ELF-1 (cell line): Measurements from ENCODE around the gene ITGBL1.

ENCODE experiments used
- DNase-seq: peaks from one replicate; pipeline ENCODE4 v3.0.0-alpha.2; 2016; ENCODE audit warnings: low read depth, low spot score

ITGBL1 gene

GRCh38 chr13:101452519-101453485 is at the start of gene ITGBL1:
Gene ITGBL1 (plus strand): TSS chr13:101452675. CDS start chr13:101452834, 159 bp downstream.
- no peak for DNase-seq

GRCh38 chr13:101406791-101407190 is 45.7 kb upstream of the ITGBL1 start:
- DNase-seq: no peak

DNA sequence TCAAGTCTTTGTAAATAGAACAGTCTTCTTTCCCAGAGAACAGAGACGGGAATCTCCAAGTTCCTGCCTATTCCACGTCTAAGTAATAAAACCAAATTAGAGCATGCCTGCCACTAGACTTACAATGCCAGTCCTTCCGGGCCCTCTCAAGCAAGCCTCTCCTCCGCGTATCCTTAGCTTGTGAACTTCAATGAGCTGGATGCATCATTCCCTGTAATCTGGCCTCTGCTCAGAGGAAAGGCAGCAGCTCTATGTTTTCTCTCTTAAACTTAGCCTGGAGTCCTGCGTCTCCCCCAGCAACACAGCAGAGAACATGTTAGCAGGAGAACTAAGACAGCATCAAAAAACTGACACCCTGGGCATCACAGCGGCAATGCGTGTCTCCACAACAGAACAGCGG is 44.3 kb upstream of the ITGBL1 start:
- DNase-seq: no peak

GRCh38 chr13:101408992-101409656 is 43.4 kb upstream of the ITGBL1 start:
- no peak for DNase-seq

GRCh38 chr13:101412076-101412475 is 40.4 kb upstream of the ITGBL1 start:
- DNase-seq: no peak

- DNase-seq: no peak
Measured at GRCh38 chr13:101415358-101416174, 36.9 kb upstream of the ITGBL1 start.

DNA sequence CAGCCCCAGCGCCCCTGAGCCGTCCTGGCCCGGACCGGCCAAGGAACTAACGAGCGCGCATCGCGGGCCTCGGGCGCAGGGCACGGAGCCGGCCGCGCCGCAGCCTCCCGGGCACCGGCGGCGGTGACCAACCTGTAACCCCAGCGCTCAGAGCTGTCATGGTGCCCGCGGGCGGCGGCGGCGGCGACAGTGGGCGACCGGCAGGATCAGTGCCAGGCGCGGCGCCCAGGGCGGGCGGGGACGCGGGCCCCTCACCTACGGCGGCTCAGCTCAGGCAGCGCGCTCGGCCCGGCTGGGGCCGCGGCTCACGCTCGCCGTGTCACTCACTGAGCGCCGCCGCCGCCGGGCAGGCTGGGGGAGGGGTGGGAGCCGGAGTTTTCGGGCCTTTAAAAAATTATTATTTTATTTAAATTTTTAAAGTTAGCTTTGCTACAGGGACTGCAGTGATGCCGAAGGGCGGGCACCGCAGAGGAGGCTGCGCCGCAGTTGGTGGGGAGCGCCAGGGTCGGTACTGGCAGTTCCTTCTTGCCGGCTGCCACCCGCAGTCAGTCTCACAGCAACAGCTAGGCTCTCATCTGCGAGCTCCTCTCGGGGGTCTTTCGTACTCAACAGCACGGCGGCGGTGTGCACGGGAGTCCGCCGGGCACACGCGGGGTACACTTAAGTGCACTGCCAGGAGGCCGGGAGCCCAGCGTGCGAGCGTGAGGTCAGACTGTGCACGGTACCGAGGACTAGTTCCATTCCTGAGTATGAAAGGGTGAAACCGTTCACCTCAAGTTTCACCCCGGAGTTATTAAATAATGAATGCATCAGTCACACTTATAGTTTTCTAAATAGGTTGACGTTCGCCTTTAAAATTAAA is 36.1 kb upstream of the ITGBL1 start, which contains the start of gene NALCN:
NALCN (minus strand) TSS at position 328 of the 862 bp plus-strand sequence. CDS start 17,382 bp downstream, outside the sequence.
- DNase-seq: peak; percentile 18

DNA sequence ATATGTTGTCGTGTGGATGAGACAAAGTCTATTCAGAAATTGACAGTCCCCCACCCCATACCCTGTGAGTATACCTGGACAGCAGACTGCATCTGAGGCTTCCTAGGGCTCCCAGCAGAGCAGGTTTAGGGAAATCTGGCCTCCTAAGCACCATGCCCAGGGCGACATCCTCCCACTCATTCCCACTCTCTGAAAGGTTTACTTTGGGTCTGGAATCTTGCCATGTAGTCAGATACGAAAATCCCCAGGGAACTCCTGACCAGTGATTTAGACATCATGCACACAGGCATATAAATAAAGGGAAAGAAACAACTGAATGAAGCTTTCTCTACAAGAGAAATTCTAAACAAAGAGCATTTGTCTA is 35.5 kb upstream of the ITGBL1 start:
- DNase-seq: peak; percentile 23

DNA sequence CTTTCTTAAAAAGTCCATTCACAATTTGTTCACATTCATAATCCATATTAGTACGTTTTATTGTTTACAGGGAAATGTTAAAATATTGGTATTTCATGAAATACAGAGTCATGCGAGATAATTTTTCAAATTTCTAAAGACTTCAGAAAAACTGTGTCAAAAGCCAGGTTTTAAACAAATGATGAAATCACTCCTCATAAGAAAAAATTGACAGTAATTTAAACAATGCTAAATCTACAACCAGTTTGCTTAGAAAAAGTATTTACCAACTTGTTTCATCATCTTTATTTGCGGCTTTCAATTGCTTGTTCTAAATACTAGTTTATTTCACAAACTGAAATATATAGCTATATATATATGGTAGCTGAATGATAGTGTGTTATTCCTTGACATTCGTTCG is 35.0 kb upstream of the ITGBL1 start:
- no peak for DNase-seq

DNA sequence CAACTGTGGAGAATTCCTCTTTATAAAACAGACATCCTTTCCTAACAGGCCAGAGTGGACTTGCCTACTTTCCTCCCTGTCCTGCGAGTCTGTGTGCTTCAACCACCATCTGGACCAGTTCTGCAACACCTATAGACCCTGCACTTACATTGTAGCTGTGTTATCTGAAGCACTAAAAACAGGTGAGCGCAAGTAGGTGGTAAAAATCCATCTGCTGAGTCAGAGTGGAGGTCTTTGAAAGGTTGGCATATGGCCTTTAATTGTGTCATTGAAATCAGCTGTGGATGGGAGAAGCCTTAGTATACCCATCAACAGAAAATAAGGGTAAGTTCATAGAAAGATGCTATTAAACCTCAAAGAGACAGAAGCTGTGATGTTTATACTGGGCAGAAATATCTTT is 28.6 kb upstream of the ITGBL1 start:
- no peak for DNase-seq

- DNase-seq: no peak
Measured at GRCh38 chr13:101424381-101425155, 27.9 kb upstream of the ITGBL1 start.

DNA sequence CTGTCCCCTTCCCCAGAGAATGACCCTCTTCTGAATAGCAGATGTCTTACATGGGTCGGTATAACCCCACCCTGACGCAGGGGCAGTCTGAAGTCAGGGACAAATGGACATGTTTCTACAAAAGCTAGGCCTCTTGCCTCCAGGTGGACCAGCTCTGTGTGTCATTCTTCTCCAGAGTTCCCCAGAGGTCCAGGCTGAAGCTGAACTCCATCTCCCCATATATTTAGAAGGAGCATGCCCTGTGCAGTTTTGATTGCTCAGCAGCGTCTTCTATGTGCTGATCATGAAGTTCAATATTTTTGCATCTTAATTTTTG is 27.4 kb upstream of the ITGBL1 start:
- DNase-seq: no peak

GRCh38 chr13:101425623-101426022 is 26.9 kb upstream of the ITGBL1 start:
- DNase-seq: no peak

- no peak for DNase-seq
Measured at GRCh38 chr13:101429733-101430132, 22.7 kb upstream of the ITGBL1 start.

DNA sequence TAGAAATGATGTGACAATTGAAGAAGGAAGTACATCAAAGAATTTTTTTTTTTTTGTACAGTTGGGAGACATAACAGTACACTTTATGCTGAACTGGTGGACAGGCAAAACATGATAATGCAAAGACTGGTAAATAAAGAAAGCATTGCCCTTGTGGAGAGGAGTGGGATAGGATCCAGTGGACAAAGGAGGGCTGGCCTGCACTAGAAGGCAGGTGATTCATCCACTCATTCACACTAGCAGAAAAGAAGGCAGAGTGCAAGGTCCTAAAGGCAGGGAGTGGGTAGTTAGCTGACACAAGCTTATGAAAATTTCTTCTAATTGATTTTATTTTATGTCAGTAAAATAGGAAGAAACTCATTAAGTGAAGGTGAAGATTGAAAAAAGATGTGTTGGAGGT is 18.6 kb upstream of the ITGBL1 start:
- no peak for DNase-seq

DNA sequence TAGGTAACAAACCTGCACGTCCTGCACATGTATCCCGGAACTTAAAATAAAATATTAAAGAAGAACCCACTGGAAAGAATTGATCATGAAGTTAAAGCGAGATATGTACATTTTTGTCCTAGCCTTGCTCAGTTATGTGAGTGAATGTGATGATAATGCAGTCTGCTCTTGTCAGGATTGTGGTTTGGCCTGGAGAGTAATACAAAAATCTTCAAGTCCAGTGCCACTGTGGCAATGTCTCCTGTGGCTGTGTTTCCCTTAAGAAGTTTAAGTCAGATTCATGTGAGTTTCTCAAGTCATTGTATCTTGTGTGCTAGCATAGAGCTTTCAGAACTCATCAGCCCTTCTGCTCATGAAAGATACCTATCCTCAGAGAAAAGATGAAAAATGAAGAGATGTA is 18.0 kb upstream of the ITGBL1 start:
- no peak for DNase-seq

DNA sequence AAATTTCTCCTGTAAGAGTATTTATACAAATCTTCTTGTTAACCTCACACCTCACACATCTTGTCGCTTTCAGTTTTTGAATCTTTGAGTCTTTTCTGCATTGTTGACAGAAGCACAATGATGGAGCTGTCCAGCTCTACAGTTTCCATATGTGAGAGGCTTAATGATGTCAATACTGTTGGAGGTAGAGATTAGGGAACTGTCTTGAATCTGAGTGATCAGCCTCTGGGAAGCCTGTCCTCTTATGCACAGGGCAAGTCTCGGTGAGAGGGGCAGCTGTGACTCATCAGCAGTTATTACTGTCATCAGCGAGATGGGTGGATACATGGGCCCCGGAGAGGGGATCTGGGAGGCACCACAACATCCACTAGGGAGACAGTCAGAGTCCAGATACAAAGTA is 4.6 kb upstream of the ITGBL1 start:
- DNase-seq: no peak

DNA sequence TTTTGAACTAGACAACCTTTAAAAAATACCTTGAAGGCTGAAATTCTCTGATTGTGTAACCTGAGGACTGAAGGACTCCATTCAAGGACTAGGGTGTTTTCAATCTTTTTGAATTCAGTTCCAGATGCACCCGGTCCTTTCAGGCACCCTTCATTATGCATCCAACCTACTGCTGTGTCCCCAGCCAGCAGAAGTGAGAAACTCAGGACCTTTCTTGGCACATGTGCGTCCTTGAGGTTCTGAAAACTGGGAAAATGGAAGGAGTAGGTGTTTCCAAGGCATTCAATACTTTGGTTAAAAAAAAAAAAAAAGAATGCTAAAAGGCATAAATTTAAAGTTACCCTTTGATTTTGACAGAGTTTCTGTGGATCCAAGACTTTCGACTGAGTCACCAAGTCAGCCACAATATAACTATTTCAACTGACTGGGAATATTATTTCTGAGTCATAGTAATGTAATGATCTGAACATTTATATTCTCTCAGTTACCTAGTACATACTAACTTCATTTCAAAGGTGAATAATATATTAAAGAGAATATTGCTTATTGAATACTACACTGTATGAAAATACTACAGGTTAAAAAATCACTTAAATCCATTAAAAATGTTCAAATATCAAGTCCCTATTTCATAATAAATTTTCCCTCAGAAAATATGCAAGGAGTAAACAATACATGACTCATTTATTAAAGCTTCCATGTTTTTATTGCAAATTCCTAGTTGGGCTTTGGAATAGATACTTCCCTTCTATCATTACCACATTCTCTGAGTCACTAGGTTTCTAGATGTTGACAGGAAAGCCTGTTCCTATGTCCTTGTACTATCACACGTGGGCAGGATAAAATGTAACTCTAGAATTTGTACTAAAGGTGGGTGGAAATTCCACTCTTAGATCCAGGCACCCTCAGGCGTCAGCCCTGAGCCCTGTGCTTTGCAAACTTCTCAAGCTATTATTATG is 2.4 kb upstream of the ITGBL1 start:
- no peak for DNase-seq

- no peak for DNase-seq
Measured at GRCh38 chr13:101450749-101451130, 1.7 kb upstream of the ITGBL1 start.
